ENCODE data around the gene VWA5B1. TPM values are rescaled to one million over a fixed set of nuclear protein-coding genes. Genes with fewer than 3 reads are reported as not detected.

VWA5B1 gene
- total and polyA plus RNA-seq, 10 of the 15 experiments (the other 5 are each of a cell fraction or from before 2014, with no cell fraction given): under 0.01 to 0.05 (median 0.01) TPM; not detected in 7

GRCh38 chr1:20282533-20282932 is 8.1 kb upstream of the VWA5B1 start:
- DNase-seq (ENCODE audit: low read depth, low spot score): no peak
- in situ Hi-C loops (cut with MboI): no loop called here

More at GRCh38 chr1:20282533-20282932, 8.1 kb upstream of the VWA5B1 start:
- Histone ChIP-seq H3K4me3 (no peak overlapping the region), H3K27me3 (replicated peaks in 1 of 2; ENCODE audit: control insufficient read depth in 2 of 2, insufficient read depth in 2 of 2, low read length in 1 of 2) (no peaks in the 10 kb centered on the region; a peak in 3 of 4 replicates), H3K9me3 (replicated peaks; ENCODE audit: control insufficient read depth, insufficient read depth, low read length) (no peaks in the 10 kb centered on the region; the same call in 2 of the 3 replicates), H2AFZ (ENCODE audit: control insufficient read depth, low read depth, low read length) (no peak overlapping the region), H3K9ac (ENCODE audit: control insufficient read depth, insufficient read depth, low read length) (no peak overlapping the region), H3K4me1 (ENCODE audit: control insufficient read depth, insufficient read depth, low read length) (no peaks in the 10 kb centered on the region), H4K20me1 (ENCODE audit: control insufficient read depth, insufficient read depth) (peaks cover 2% of the 10 kb centered on the region; the same call in 1 of the 2 replicates), H3K79me2 (ENCODE audit: control insufficient read depth, insufficient read depth, low read length) (no peaks in the 10 kb centered on the region), H3K4me2 (ENCODE audit: control insufficient read depth, insufficient read depth) (no peak overlapping the region), H3K27ac (ENCODE audit: control insufficient read depth, insufficient read depth) (no peak overlapping the region), H3K36me3 (ENCODE audit: control insufficient read depth in 2 of 2, insufficient read depth in 2 of 2, low read length in 1 of 2) (no peaks in the 10 kb centered on the region)
- ChIA-PET RAD21 (ENCODE audit: unreplicated experiment) (no interaction called here), POLR2A (no interaction called here), CTCF (no interaction called here), SMC1A (ENCODE audit: uncharacterized antibody, unreplicated experiment) (no interaction called here)
- BruUV-seq (replicated peaks): no TSS peak
- FAIRE-seq (no peak), ATAC-seq (no peak)
- WGBS (ENCODE audit: insufficient coverage, insufficient replicate concordance, low lambda C conversion rate, missing lambda C conversion rate): 28% methylated on average over 5 of the region's 5 CpGs
- TF ChIP-seq YBX1 (IDR thresholded peaks at IDR 0.05): no peak
- no peak for TF ChIP-seq SMARCA5 (IDR thresholded peaks at IDR 0.05)
- no peak for TF ChIP-seq NFIC (IDR thresholded peaks at IDR 0.05; ENCODE audit: low read depth, low read length)
- no peak for TF ChIP-seq ETV6 (conservative IDR thresholded peaks at IDR 0.05 in 1 of 2, IDR thresholded peaks at IDR 0.05 in 1 of 2; ENCODE audit: borderline replicate concordance in 1 of 2, low read depth in 1 of 2)
- TF ChIP-seq JUND (IDR thresholded peaks at IDR 0.05; ENCODE audit: low read depth, low read length): no peak
- no peak for TF ChIP-seq HSF1 (IDR thresholded peaks at IDR 0.05; ENCODE audit: low read depth, low read length)
- no peak for TF ChIP-seq MTA3 (IDR thresholded peaks at IDR 0.05; ENCODE audit: borderline replicate concordance, low read length)
- no peak for TF ChIP-seq RCOR1 (conservative IDR thresholded peaks at IDR 0.05; ENCODE audit: low read depth, low read length)
- TF ChIP-seq ZNF274 (IDR thresholded peaks at IDR 0.05; ENCODE audit: insufficient read depth, insufficient read length): no peak
- no peak for TF ChIP-seq GABPA (IDR thresholded peaks at IDR 0.05; ENCODE audit: low read depth)
- no peak for TF ChIP-seq TCF3 (IDR thresholded peaks at IDR 0.05; ENCODE audit: borderline replicate concordance, insufficient read depth, low read depth, low read length)
- TF ChIP-seq TARDBP (IDR thresholded peaks at IDR 0.05; ENCODE audit: borderline replicate concordance): no peak
- TF ChIP-seq MLLT1 (IDR thresholded peaks at IDR 0.05): no peak
- TF ChIP-seq TCF7 (IDR thresholded peaks at IDR 0.05; ENCODE audit: borderline replicate concordance): no peak
- no peak for TF ChIP-seq LARP7 (IDR thresholded peaks at IDR 0.05)
- TF ChIP-seq NFYB (IDR thresholded peaks at IDR 0.05; ENCODE audit: insufficient read depth, low read depth, low read length): no peak
- TF ChIP-seq BCL11A (IDR thresholded peaks at IDR 0.05; ENCODE audit: low read depth, low read length): no peak
- intact Hi-C loops (cut with micrococcal nuclease; ENCODE audit: unreplicated experiment): no loop called here
